ENCODE results near the gene REX1BD.

DNA sequence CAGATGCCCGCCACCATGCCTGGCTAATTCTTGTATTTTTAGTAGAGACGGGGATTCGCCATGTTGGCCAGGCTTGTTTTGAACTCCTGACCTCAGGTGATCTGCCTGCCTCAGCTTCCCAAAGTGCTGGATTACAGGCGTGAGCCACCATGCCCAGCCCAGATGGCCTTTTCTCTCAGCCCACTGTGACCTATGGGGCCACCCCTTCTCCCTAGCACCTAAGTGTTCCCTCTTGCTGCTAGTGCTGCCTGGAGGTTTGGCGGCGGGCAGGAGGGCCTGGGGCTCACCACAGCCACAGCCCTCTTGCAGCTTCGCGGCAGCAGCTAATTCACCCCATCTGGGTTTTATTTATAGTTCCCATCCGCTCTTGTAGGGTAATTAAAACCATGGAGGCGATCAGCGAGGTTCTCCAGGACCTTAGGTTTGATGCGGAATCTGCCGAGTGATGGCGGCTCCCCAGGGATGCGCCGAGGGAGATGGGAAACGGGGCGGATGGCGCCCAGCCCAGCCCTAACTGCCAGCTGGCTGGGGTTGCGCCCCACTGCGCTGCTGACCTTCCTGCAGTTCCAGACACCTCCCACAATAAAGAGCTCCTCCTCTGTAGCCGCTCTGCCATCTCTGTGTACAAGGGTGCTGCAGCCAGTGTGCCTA lies 3.3 kb downstream of the REX1BD start:
- TF ChIP-seq POLR2AphosphoS5 (IDR thresholded peaks at IDR 0.05) (no peak), POLR2A (IDR thresholded peaks at IDR 0.05) (no peak)
- TF ChIP-seq, protein P1, sequence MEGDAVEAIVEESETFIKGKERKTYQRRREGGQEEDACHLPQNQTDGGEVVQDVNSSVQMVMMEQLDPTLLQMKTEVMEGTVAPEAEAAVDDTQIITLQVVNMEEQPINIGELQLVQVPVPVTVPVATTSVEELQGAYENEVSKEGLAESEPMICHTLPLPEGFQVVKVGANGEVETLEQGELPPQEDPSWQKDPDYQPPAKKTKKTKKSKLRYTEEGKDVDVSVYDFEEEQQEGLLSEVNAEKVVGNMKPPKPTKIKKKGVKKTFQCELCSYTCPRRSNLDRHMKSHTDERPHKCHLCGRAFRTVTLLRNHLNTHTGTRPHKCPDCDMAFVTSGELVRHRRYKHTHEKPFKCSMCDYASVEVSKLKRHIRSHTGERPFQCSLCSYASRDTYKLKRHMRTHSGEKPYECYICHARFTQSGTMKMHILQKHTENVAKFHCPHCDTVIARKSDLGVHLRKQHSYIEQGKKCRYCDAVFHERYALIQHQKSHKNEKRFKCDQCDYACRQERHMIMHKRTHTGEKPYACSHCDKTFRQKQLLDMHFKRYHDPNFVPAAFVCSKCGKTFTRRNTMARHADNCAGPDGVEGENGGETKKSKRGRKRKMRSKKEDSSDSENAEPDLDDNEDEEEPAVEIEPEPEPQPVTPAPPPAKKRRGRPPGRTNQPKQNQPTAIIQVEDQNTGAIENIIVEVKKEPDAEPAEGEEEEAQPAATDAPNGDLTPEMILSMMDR (IDR thresholded peaks at IDR 0.05) = no peak

Measured in prostate gland (tissue), 2 donors.